HEK293 (cell line): Measurements from ENCODE around the gene TAPBPL.

Source experiments
- CTCF ChIA-PET: fragments of 350-600 bp; formaldehyde crosslinking; extraction: SDS; loops from one replicate; lab custom pipeline; 2021; ENCODE audit warnings: antibody characterized with exemption; lab: Yijun Ruan, JAX
- POLR2A ChIA-PET: fragments of 300-600 bp; formaldehyde crosslinking; extraction: SDS; loops from one replicate; lab custom pipeline; 2020; ENCODE audit warnings: antibody characterized with exemption, inconsistent platforms; lab: Yijun Ruan, JAX
- H3K27ac ChIP-seq: fragments of 200-500 bp; sonication (Bioruptor generic); 2 replicates; pipeline ENCODE4 v1.5.1; 2014; ENCODE audit warnings: low read depth, low read length, control low read depth, inconsistent platforms; ENCODE audit errors: extremely low read depth
- H3K36me3 ChIP-seq, 2 experiments: fragments of 200-500 bp in 1 of 2; sonication (Bioruptor generic) in 1 of 2; 1 replicate in 1 of 2; 2 replicates in 1 of 2; pipeline ENCODE4 v1.5.1; 2014 to 2017; ENCODE audit warnings: inconsistent platforms in 2 of 2, low read length in 2 of 2; ENCODE audit not compliant: control insufficient read depth in 2 of 2, insufficient read depth in 1 of 2
- H3K4me1 ChIP-seq: fragments of 200-500 bp; sonication (Bioruptor generic); 2 replicates; pipeline ENCODE4 v1.5.1; 2014; ENCODE audit warnings: mild to moderate bottlenecking, low read length, inconsistent platforms; ENCODE audit not compliant: control insufficient read depth, insufficient read depth
- H3K4me3 ChIP-seq: 2 replicates; pipeline ENCODE4 v1.5.1; 2011; ENCODE audit warnings: low read depth, mild to moderate bottlenecking, control low read depth, low read length, moderate library complexity
- H3K9me3 ChIP-seq: fragments of 200-500 bp; sonication (Bioruptor generic); 2 replicates; pipeline ENCODE4 v1.5.1; 2014; ENCODE audit warnings: low read depth, low read length, inconsistent platforms; ENCODE audit not compliant: control insufficient read depth, insufficient read depth
- AEBP2 ChIP-seq: fragments of 450-650 bp; formaldehyde crosslinking; IDR thresholded peaks from 2 replicates; pipeline ENCODE4 v1.5.1; 2016; ENCODE audit warnings: missing biosample characterization, missing genetic modification characterization, borderline replicate concordance
- CTCF ChIP-seq: fragments of 450-650 bp; formaldehyde crosslinking; IDR thresholded peaks from 2 replicates; pipeline ENCODE4 v1.5.1; 2016; ENCODE audit warnings: missing biosample characterization, missing genetic modification characterization
- FEZF1 ChIP-seq: fragments of 450-650 bp; formaldehyde crosslinking; IDR thresholded peaks from 2 replicates; pipeline ENCODE4 v1.5.1; 2016; ENCODE audit warnings: missing biosample characterization, missing genetic modification characterization
- GFI1B ChIP-seq: fragments of 450-650 bp; formaldehyde crosslinking; IDR thresholded peaks from 2 replicates; pipeline ENCODE4 v1.5.1; 2016; ENCODE audit warnings: missing biosample characterization, missing genetic modification characterization
- HOXC10 ChIP-seq: sonication (generic); formaldehyde crosslinking; IDR thresholded peaks from 2 replicates; pipeline ENCODE4 v1.8.1; 2023; ENCODE audit warnings: mild to moderate bottlenecking, missing genetic modification reagents
- HOXD13 ChIP-seq: sonication (generic); formaldehyde crosslinking; IDR thresholded peaks from 2 replicates; pipeline ENCODE4 v1.8.0; 2022; ENCODE audit warnings: missing genetic modification reagents, borderline replicate concordance
- PATZ1 ChIP-seq: fragments of 450-650 bp; formaldehyde crosslinking; IDR thresholded peaks from 2 replicates; pipeline ENCODE4 v1.5.1; 2016; ENCODE audit warnings: missing biosample characterization, missing genetic modification characterization
- PRDM1 ChIP-seq: fragments of 450-650 bp; formaldehyde crosslinking; IDR thresholded peaks from 2 replicates; pipeline ENCODE4; 2016; ENCODE audit warnings: missing biosample characterization, missing genetic modification characterization
- RBAK ChIP-seq: fragments of 450-650 bp; formaldehyde crosslinking; IDR thresholded peaks from 2 replicates; pipeline ENCODE4 v1.5.1; 2016; ENCODE audit warnings: missing biosample characterization, missing genetic modification characterization
- SALL2 ChIP-seq: fragments of 450-650 bp; formaldehyde crosslinking; IDR thresholded peaks from 2 replicates; pipeline ENCODE4 v1.5.0; 2017; ENCODE audit warnings: missing biosample characterization, mild to moderate bottlenecking, missing genetic modification characterization, borderline replicate concordance
- ZBTB20 ChIP-seq: fragments of 450-650 bp; formaldehyde crosslinking; IDR thresholded peaks from 2 replicates; pipeline ENCODE4 v1.5.1; 2016; ENCODE audit warnings: missing biosample characterization, missing genetic modification characterization
- ZNF10 ChIP-seq: fragments of 450-650 bp; formaldehyde crosslinking; IDR thresholded peaks from 2 replicates; pipeline ENCODE4 v1.5.1; 2017; ENCODE audit warnings: missing biosample characterization, missing genetic modification characterization
- ZNF146 ChIP-seq: fragments of 450-650 bp; formaldehyde crosslinking; IDR thresholded peaks from 2 replicates; pipeline ENCODE4 v1.5.1; 2016; ENCODE audit warnings: missing biosample characterization, missing genetic modification characterization
- ZNF223 ChIP-seq: fragments of 450-650 bp; formaldehyde crosslinking; IDR thresholded peaks from 2 replicates; pipeline ENCODE4 v1.5.1; 2016; ENCODE audit warnings: missing biosample characterization, missing genetic modification characterization
- ZNF23 ChIP-seq: fragments of 450-650 bp; formaldehyde crosslinking; IDR thresholded peaks from 2 replicates; pipeline ENCODE4 v1.5.1; 2016; ENCODE audit warnings: missing biosample characterization, missing genetic modification characterization, borderline replicate concordance
- ZNF274 ChIP-seq, 2 experiments: fragments of 200-500 bp in 1 of 2; fragments of 450-650 bp in 1 of 2; sonication (Bioruptor generic) in 1 of 2; formaldehyde crosslinking in 1 of 2; IDR thresholded peaks; 2 replicates each; pipeline versions ENCODE4 v1.5.1 to v1.6.1; 2014 to 2016; ENCODE audit warnings: borderline replicate concordance in 1 of 2, inconsistent platforms in 1 of 2, low read length in 1 of 2, missing biosample characterization in 1 of 2, missing genetic modification characterization in 1 of 2
- ZNF280C ChIP-seq: fragments of 450-650 bp; formaldehyde crosslinking; IDR thresholded peaks from 2 replicates; pipeline ENCODE4 v1.5.1; 2016; ENCODE audit warnings: missing biosample characterization, missing genetic modification characterization
- ZNF335 ChIP-seq: fragments of 450-650 bp; formaldehyde crosslinking; conservative IDR thresholded peaks from 2 replicates; pipeline ENCODE4 v1.5.1; 2016; ENCODE audit warnings: missing biosample characterization, missing genetic modification characterization
- ZNF37A ChIP-seq: fragments of 450-650 bp; IDR thresholded peaks from 2 replicates; pipeline ENCODE4 v1.5.1; 2018; ENCODE audit warnings: missing biosample characterization, missing genetic modification characterization
- ZNF391 ChIP-seq: fragments of 450-650 bp; formaldehyde crosslinking; IDR thresholded peaks from 2 replicates; pipeline ENCODE4 v1.5.1; 2016; ENCODE audit warnings: low read depth, missing biosample characterization, missing genetic modification characterization, borderline replicate concordance
- ZNF398 ChIP-seq: fragments of 450-650 bp; formaldehyde crosslinking; IDR thresholded peaks from 2 replicates; pipeline ENCODE4 v1.5.1; 2017; ENCODE audit warnings: missing biosample characterization, missing genetic modification characterization
- ZNF48 ChIP-seq: fragments of 450-650 bp; formaldehyde crosslinking; IDR thresholded peaks from 2 replicates; pipeline ENCODE4 v1.5.1; 2016; ENCODE audit warnings: missing biosample characterization, missing genetic modification characterization
- ZNF501 ChIP-seq: fragments of 450-650 bp; formaldehyde crosslinking; IDR thresholded peaks from 2 replicates; pipeline ENCODE4 v1.5.1; 2016; ENCODE audit warnings: missing biosample characterization, missing genetic modification characterization
- ZNF555 ChIP-seq: fragments of 450-650 bp; formaldehyde crosslinking; conservative IDR thresholded peaks from 2 replicates; pipeline ENCODE4 v1.5.1; 2017; ENCODE audit warnings: missing biosample characterization, mild to moderate bottlenecking, missing genetic modification characterization, inconsistent platforms
- ZNF701 ChIP-seq: fragments of 450-650 bp; formaldehyde crosslinking; IDR thresholded peaks from 2 replicates; pipeline ENCODE4 v1.5.1; 2016; ENCODE audit warnings: missing biosample characterization, missing genetic modification characterization
- ZNF843 ChIP-seq: fragments of 450-650 bp; formaldehyde crosslinking; IDR thresholded peaks from 2 replicates; pipeline ENCODE4 v1.5.1; 2016; ENCODE audit warnings: missing biosample characterization, missing genetic modification characterization

Gene TAPBPL

GRCh38 chr12:6459004-6459337 is 7.1 kb downstream of the TAPBPL start:
- TF ChIP-seq ZNF280C (tag by site-specific recombination) (no peak), HOXC10 (no peak), ZNF398 (tag by site-specific recombination) (no peak), ZNF48 (tag by site-specific recombination) (no peak), ZNF501 (tag by site-specific recombination) (no peak), ZNF843 (tag by site-specific recombination) (no peak), RBAK (tag by site-specific recombination) (no peak), ZNF23 (tag by site-specific recombination) (no peak), ZNF10 (tag by site-specific recombination) (no peak), ZNF223 (no peak), ZNF555 (tag by site-specific recombination) (no peak), ZNF701 (tag by site-specific recombination) (no peak), ZNF335 (no peak)
- ChIA-PET POLR2A (interaction anchor here (1.4 to 4.3 kb wide), 3 partner anchors 11 to 113 kb away, joined by 4 to 40 read pairs (median 4); partner anchors contain the start of gene VAMP1), CTCF (interaction anchor here (0.5 to 1.2 kb wide), 4 partner anchors 35 to 471 kb away, joined by 3 to 5 read pairs (median 3); partner anchors contain the start of gene SCNN1A)
- Histone ChIP-seq H3K36me3 (peaks cover under 1 to 49% of the 10 kb centered on the region in 2 experiments; a peak in 2 of 3 replicates), H3K4me1 (no peaks in the 10 kb centered on the region), H3K9me3 (no peaks in the 10 kb centered on the region), H3K27ac (no peak overlapping the region), H3K4me3 (no peak overlapping the region)

- Histone ChIP-seq H3K4me1 (no peaks in the 10 kb centered on the region), H3K27ac (no peak overlapping the region), H3K9me3 (no peaks in the 10 kb centered on the region), H3K4me3 (no peak overlapping the region), H3K36me3 (peaks cover 9 to 63% of the 10 kb centered on the region in 2 experiments)
- ChIA-PET POLR2A (interaction anchor here (0.6 to 4.3 kb wide), 4 partner anchors 9 to 134 kb away, joined by 3 to 40 read pairs (median 3); partner anchors contain the start of genes GAPDH and VAMP1), CTCF (interaction anchor here (1.6 kb wide), 1 partner anchor 37 kb away, joined by 4 read pairs; no protein-coding TSS in a partner anchor)
- TF ChIP-seq PRDM1 (tag by site-specific recombination) (no peak), CTCF (no peak), GFI1B (tag by site-specific recombination) (no peak), ZNF146 (tag by site-specific recombination) (no peak), ZBTB20 (tag by site-specific recombination) (no peak), ZNF37A (no peak), SALL2 (no peak), HOXD13 (CRISPR knock-in tag) (no peak), PATZ1 (tag by site-specific recombination) (no peak), FEZF1 (tag by site-specific recombination) (no peak), ZNF274 (IDR thresholded peaks at IDR 0.05; ENCODE audit: low read length) (no peak), ZNF274 (tag by site-specific recombination; IDR thresholded peaks at IDR 0.05; ENCODE audit: borderline replicate concordance) (no peak), ZNF391 (tag by site-specific recombination) (no peak), AEBP2 (no peak)
These were observed 9.0 kb downstream of the TAPBPL start for GRCh38 chr12:6460751-6461371.
